Measurements from ENCODE around the gene CLIP2. TPM values are rescaled to one million over a fixed set of nuclear protein-coding genes. Genes with fewer than 3 reads are reported as not detected.

The CLIP2 gene
- total and polyA plus RNA-seq, 2 of the 4 experiments (the other 2 are of a cell fraction) = 18.1 to 20.7 TPM

DNA sequence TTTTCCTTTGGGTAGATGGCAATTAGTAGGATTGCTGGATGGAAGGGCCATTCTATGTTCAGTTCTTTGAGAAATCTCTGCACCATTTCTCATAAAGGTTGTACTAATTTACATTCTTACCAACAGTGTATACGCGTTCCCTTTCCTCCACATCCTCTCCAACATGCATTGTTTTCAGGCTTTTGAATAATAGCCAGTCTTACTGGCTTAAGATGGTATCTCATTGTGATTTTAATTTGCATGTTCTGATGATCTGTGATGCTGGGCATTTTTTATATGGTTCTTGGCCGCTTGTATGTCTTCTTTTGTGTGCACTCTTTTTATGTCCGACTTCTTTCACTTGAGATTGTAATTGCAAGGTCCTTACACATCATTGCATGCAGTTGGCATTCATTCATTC is 11.7 kb downstream of the CLIP2 start:
- WGBS, 2 experiments (ENCODE audit: extremely low coverage in 2 of 2, insufficient read length in 1 of 2) = no CpG with 5 or more reads among the region's 4 CpGs
- H3K27me3 ChIP-seq (ENCODE audit: control insufficient read depth, insufficient read depth, low read length) = no peaks in the 10 kb centered on the region
- in situ Hi-C loops (cut with MboI; ENCODE audit: low sequenced_read_pairs) = no loop called here
- no peak overlapping the region for H3K4ac ChIP-seq (ENCODE audit: low read depth, low read length)
- no peak overlapping the region for H3K56ac ChIP-seq (ENCODE audit: extremely low read depth, insufficient read depth, low read length)
- H3K79me1 ChIP-seq (ENCODE audit: low read depth in 1 of 2, low read length in 2 of 2) = peaks cover 24 to 78% of the 10 kb centered on the region in 2 experiments
- no peak overlapping the region for H2AK9ac ChIP-seq (replicated peaks; ENCODE audit: low read depth, low read length, poor library complexity)
- no peak for TF ChIP-seq RFX5 (IDR thresholded peaks at IDR 0.05; ENCODE audit: low read depth, low read length)
- no peak for TF ChIP-seq FOS (IDR thresholded peaks at IDR 0.05; ENCODE audit: low read depth, low read length)
- no peak for TF ChIP-seq SMC3 (IDR thresholded peaks at IDR 0.05; ENCODE audit: low read depth, low read length)
- no peak for TF ChIP-seq CEBPB (IDR thresholded peaks at IDR 0.05; ENCODE audit: low read depth, low read length)
- TF ChIP-seq RCOR1 (IDR thresholded peaks at IDR 0.05; ENCODE audit: insufficient replicate concordance, low read length) = no peak
- TF ChIP-seq CHD1 (IDR thresholded peaks at IDR 0.05; ENCODE audit: low read depth, low read length) = no peak
- TF ChIP-seq MAZ (IDR thresholded peaks at IDR 0.05; ENCODE audit: borderline replicate concordance, low read depth, low read length) = no peak
- no peak for TF ChIP-seq MXI1 (IDR thresholded peaks at IDR 0.05; ENCODE audit: borderline replicate concordance, low read depth, low read length)
- TF ChIP-seq, protein P1, sequence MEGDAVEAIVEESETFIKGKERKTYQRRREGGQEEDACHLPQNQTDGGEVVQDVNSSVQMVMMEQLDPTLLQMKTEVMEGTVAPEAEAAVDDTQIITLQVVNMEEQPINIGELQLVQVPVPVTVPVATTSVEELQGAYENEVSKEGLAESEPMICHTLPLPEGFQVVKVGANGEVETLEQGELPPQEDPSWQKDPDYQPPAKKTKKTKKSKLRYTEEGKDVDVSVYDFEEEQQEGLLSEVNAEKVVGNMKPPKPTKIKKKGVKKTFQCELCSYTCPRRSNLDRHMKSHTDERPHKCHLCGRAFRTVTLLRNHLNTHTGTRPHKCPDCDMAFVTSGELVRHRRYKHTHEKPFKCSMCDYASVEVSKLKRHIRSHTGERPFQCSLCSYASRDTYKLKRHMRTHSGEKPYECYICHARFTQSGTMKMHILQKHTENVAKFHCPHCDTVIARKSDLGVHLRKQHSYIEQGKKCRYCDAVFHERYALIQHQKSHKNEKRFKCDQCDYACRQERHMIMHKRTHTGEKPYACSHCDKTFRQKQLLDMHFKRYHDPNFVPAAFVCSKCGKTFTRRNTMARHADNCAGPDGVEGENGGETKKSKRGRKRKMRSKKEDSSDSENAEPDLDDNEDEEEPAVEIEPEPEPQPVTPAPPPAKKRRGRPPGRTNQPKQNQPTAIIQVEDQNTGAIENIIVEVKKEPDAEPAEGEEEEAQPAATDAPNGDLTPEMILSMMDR (conservative IDR thresholded peaks at IDR 0.05; ENCODE audit: low read depth, low read length) = no peak
- no peak for TF ChIP-seq POLR2A (IDR thresholded peaks at IDR 0.05; ENCODE audit: low read depth, low read length)
- peaks cover 94% of the 10 kb centered on the region for H4K20me1 ChIP-seq (ENCODE audit: insufficient read depth, low read length)
- H2BK5ac ChIP-seq (ENCODE audit: low read depth, low read length, poor library complexity, severe bottlenecking) = no peak overlapping the region
- no peaks in the 10 kb centered on the region for H3K9me3 ChIP-seq (ENCODE audit: control insufficient read depth, insufficient read depth, low read length)
- peaks cover 23% of the 10 kb centered on the region for H3K9me1 ChIP-seq (ENCODE audit: insufficient read depth, low read length)
- H2BK20ac ChIP-seq (ENCODE audit: low read depth, low read length) = no peak overlapping the region
- no peak overlapping the region for H4K91ac ChIP-seq (ENCODE audit: insufficient read depth, low read depth, low read length)
- no peak overlapping the region for H2BK120ac ChIP-seq (ENCODE audit: low read depth, low read length)
- H3K27ac ChIP-seq (ENCODE audit: insufficient read depth, low read length) = no peak overlapping the region
- H4K5ac ChIP-seq (ENCODE audit: low read depth, low read length) = no peak overlapping the region
- no TSS peak for BruUV-seq (replicated peaks)
- DNase-seq (no peak), ATAC-seq (ENCODE audit: low read depth) (no peak)
- no peak overlapping the region for H3K14ac ChIP-seq (replicated peaks; ENCODE audit: low read depth, low read length)
- no peak overlapping the region for H2BK15ac ChIP-seq (ENCODE audit: low read depth, low read length)
- H2AFZ ChIP-seq (replicated peaks; ENCODE audit: low read length, poor library complexity) = no peak overlapping the region
- dilution Hi-C loops (cut with HindIII; ENCODE audit: low sequenced_read_pairs, unreplicated experiment) = no loop called here
- intact Hi-C loops (cut with micrococcal nuclease) = no loop called here
- no peak overlapping the region for H3K23ac ChIP-seq (ENCODE audit: low read depth, low read length)
- no peak overlapping the region for H3K18ac ChIP-seq (ENCODE audit: low read depth, low read length)
- POLR2A ChIA-PET (ENCODE audit: unreplicated experiment) = no interaction called here
- H3K4me1 ChIP-seq (ENCODE audit: control insufficient read depth, insufficient read depth, low read length) = peaks cover 10% of the 10 kb centered on the region; the same call in 1 of the 2 replicates
- H4K8ac ChIP-seq (ENCODE audit: low read depth in 2 of 2, low read length in 2 of 2) = no peak overlapping the region
- no peak overlapping the region for H3K4me2 ChIP-seq (ENCODE audit: low read depth, low read length)
- H3K36me3 ChIP-seq (ENCODE audit: control insufficient read depth, insufficient read depth, low read length) = 0 out of 2 replicates have a peak, but pooled peaks cover 3% of the 10 kb centered on the region
- H2AK5ac ChIP-seq (ENCODE audit: low read depth, low read length) = no peak overlapping the region
- H3K9ac ChIP-seq (ENCODE audit: low read depth, low read length) = no peak overlapping the region
- H3K4me3 ChIP-seq (ENCODE audit: insufficient read depth, low read depth, low read length) = no peak overlapping the region
- CTCF ChIA-PET = no interaction called here
